Stimulated activated memory B cell treated with anti-CD40 and anti-IgM and Interleukin-4, amounts not matched to agents 10 μg/mL and 1 μg/mL and 100 μg/mL, for 72 hours (primary cell): ENCODE results near the gene DLGAP3.

Experiments used
- ATAC-seq: fragments of 150-1000 bp; cut with Tn5 transposase; 2 replicates; pipeline ENCODE4 v1.10.0; 2021
- H3K27ac Mint-ChIP-seq: one replicate; pipeline ENCODE4 v1.8.0; 2022; ENCODE audit warnings: mild to moderate bottlenecking, mixed read lengths
- H3K27me3 Mint-ChIP-seq: one replicate; pipeline ENCODE4 v1.8.0; 2022; ENCODE audit warnings: mixed read lengths
- H3K36me3 Mint-ChIP-seq: one replicate; pipeline ENCODE4 v1.8.0; 2022; ENCODE audit warnings: mixed read lengths
- H3K4me1 Mint-ChIP-seq: one replicate; pipeline ENCODE4 v1.8.0; 2022; ENCODE audit warnings: mixed read lengths
- H3K4me3 Mint-ChIP-seq: one replicate; pipeline ENCODE4 v1.8.0; 2022; ENCODE audit warnings: mild to moderate bottlenecking, moderate library complexity, mixed read lengths
- H3K9me3 Mint-ChIP-seq: one replicate; pipeline ENCODE4 v1.8.0; 2022; ENCODE audit warnings: mixed read lengths

DLGAP3 gene

GRCh38 chr1:34918386-34918976, 11.0 kb downstream of the DLGAP3 start:
- no peaks in the 10 kb centered on the region for H3K36me3 Mint-ChIP-seq
- no peaks in the 10 kb centered on the region for H3K9me3 Mint-ChIP-seq
- ATAC-seq: peak; percentile 46
- H3K27ac Mint-ChIP-seq: no peak overlapping the region
- no peak overlapping the region for H3K4me3 Mint-ChIP-seq
- peaks cover 12% of the 10 kb centered on the region for H3K27me3 Mint-ChIP-seq
- peaks cover 19% of the 10 kb centered on the region for H3K4me1 Mint-ChIP-seq

- Mint-ChIP-seq H3K27me3 (no peaks in the 10 kb centered on the region), H3K36me3 (no peaks in the 10 kb centered on the region), H3K27ac (no peak overlapping the region), H3K9me3 (no peaks in the 10 kb centered on the region), H3K4me3 (no peak overlapping the region), H3K4me1 (peaks cover 19% of the 10 kb centered on the region)
- no peak for ATAC-seq
Observed at GRCh38 chr1:34917017-34917416, 12.4 kb downstream of the DLGAP3 start.

GRCh38 chr1:34916104-34916503, 13.3 kb downstream of the DLGAP3 start:
- no peaks in the 10 kb centered on the region for H3K9me3 Mint-ChIP-seq
- H3K4me3 Mint-ChIP-seq: no peak overlapping the region
- H3K27me3 Mint-ChIP-seq: no peaks in the 10 kb centered on the region
- ATAC-seq: no peak
- H3K36me3 Mint-ChIP-seq: no peaks in the 10 kb centered on the region
- H3K4me1 Mint-ChIP-seq: peaks cover 19% of the 10 kb centered on the region
- no peak overlapping the region for H3K27ac Mint-ChIP-seq

GRCh38 chr1:34915521-34915920, 13.9 kb downstream of the DLGAP3 start:
- Mint-ChIP-seq H3K4me3 (no peak overlapping the region), H3K27ac (no peak overlapping the region), H3K4me1 (peaks cover 18% of the 10 kb centered on the region), H3K27me3 (no peaks in the 10 kb centered on the region), H3K9me3 (no peaks in the 10 kb centered on the region), H3K36me3 (no peaks in the 10 kb centered on the region)
- no peak for ATAC-seq

- Mint-ChIP-seq H3K9me3 (no peaks in the 10 kb centered on the region), H3K27me3 (no peaks in the 10 kb centered on the region)
Observed at GRCh38 chr1:34914958-34915357, 14.5 kb downstream of the DLGAP3 start.

GRCh38 chr1:34911465-34911864, 18.0 kb downstream of the DLGAP3 start:
- no peaks in the 10 kb centered on the region for H3K9me3 Mint-ChIP-seq
- no peaks in the 10 kb centered on the region for H3K27me3 Mint-ChIP-seq
- no peak for ATAC-seq
- H3K36me3 Mint-ChIP-seq: no peaks in the 10 kb centered on the region
- no peaks in the 10 kb centered on the region for H3K4me1 Mint-ChIP-seq
- no peak overlapping the region for H3K27ac Mint-ChIP-seq
- no peak overlapping the region for H3K4me3 Mint-ChIP-seq

More at GRCh38 chr1:34914958-34915357, 14.5 kb downstream of the DLGAP3 start:
- H3K27ac Mint-ChIP-seq: no peak overlapping the region
- no peak for ATAC-seq
- H3K4me3 Mint-ChIP-seq: no peak overlapping the region
- H3K4me1 Mint-ChIP-seq: peaks cover 13% of the 10 kb centered on the region
- no peaks in the 10 kb centered on the region for H3K36me3 Mint-ChIP-seq

- H3K27me3 Mint-ChIP-seq: no peaks in the 10 kb centered on the region
- H3K9me3 Mint-ChIP-seq: no peaks in the 10 kb centered on the region
Observed at GRCh38 chr1:34910425-34910824, 19.0 kb downstream of the DLGAP3 start.

GRCh38 chr1:34908369-34908768, 21.1 kb downstream of the DLGAP3 start:
- Mint-ChIP-seq H3K27ac (no peak overlapping the region), H3K4me3 (no peak overlapping the region), H3K27me3 (no peaks in the 10 kb centered on the region), H3K9me3 (no peaks in the 10 kb centered on the region), H3K36me3 (no peaks in the 10 kb centered on the region), H3K4me1 (no peaks in the 10 kb centered on the region)
- no peak for ATAC-seq

More at GRCh38 chr1:34910425-34910824, 19.0 kb downstream of the DLGAP3 start:
- Mint-ChIP-seq H3K4me1 (no peaks in the 10 kb centered on the region), H3K4me3 (no peak overlapping the region), H3K36me3 (no peaks in the 10 kb centered on the region), H3K27ac (no peak overlapping the region)
- ATAC-seq: no peak

- Mint-ChIP-seq H3K9me3 (no peaks in the 10 kb centered on the region), H3K36me3 (no peaks in the 10 kb centered on the region), H3K4me1 (no peaks in the 10 kb centered on the region), H3K4me3 (no peak overlapping the region), H3K27me3 (no peaks in the 10 kb centered on the region), H3K27ac (no peak overlapping the region)
- ATAC-seq: no peak
Observed at GRCh38 chr1:34907487-34908090, 21.9 kb downstream of the DLGAP3 start.

- ATAC-seq: no peak
- Mint-ChIP-seq H3K27me3 (peaks cover 7% of the 10 kb centered on the region), H3K9me3 (no peaks in the 10 kb centered on the region), H3K36me3 (no peaks in the 10 kb centered on the region), H3K4me3 (no peak overlapping the region), H3K27ac (no peak overlapping the region), H3K4me1 (no peaks in the 10 kb centered on the region)
Observed at GRCh38 chr1:34906756-34907155, 22.7 kb downstream of the DLGAP3 start.

- H3K4me1 Mint-ChIP-seq: peaks cover under 1% of the 10 kb centered on the region
- no peak overlapping the region for H3K4me3 Mint-ChIP-seq
- no peaks in the 10 kb centered on the region for H3K9me3 Mint-ChIP-seq
- no peak for ATAC-seq
- no peak overlapping the region for H3K27ac Mint-ChIP-seq
- peaks cover 12% of the 10 kb centered on the region for H3K27me3 Mint-ChIP-seq
- no peaks in the 10 kb centered on the region for H3K36me3 Mint-ChIP-seq
Observed at GRCh38 chr1:34906222-34906621, 23.2 kb downstream of the DLGAP3 start.

- Mint-ChIP-seq H3K4me3 (no peak overlapping the region), H3K27me3 (peaks cover 23% of the 10 kb centered on the region), H3K9me3 (no peaks in the 10 kb centered on the region), H3K27ac (no peak overlapping the region), H3K4me1 (peaks cover 7% of the 10 kb centered on the region), H3K36me3 (no peaks in the 10 kb centered on the region)
- ATAC-seq: no peak
Observed at GRCh38 chr1:34905098-34905459, 24.4 kb downstream of the DLGAP3 start.

GRCh38 chr1:34904236-34905097, 25.0 kb downstream of the DLGAP3 start:
- Mint-ChIP-seq H3K4me1 (peaks cover 7% of the 10 kb centered on the region), H3K27me3 (peaks cover 23% of the 10 kb centered on the region), H3K36me3 (no peaks in the 10 kb centered on the region), H3K27ac (no peak overlapping the region), H3K9me3 (no peaks in the 10 kb centered on the region), H3K4me3 (no peak overlapping the region)
- no peak for ATAC-seq

GRCh38 chr1:34901919-34902318, 27.5 kb downstream of the DLGAP3 start:
- Mint-ChIP-seq H3K27me3 (peaks cover 23% of the 10 kb centered on the region), H3K4me3 (no peak overlapping the region), H3K36me3 (no peaks in the 10 kb centered on the region), H3K9me3 (no peaks in the 10 kb centered on the region), H3K4me1 (peaks cover 7% of the 10 kb centered on the region), H3K27ac (no peak overlapping the region)
- ATAC-seq: no peak

GRCh38 chr1:34900775-34901502, 28.5 kb downstream of the DLGAP3 start:
- Mint-ChIP-seq H3K4me1 (peaks cover 7% of the 10 kb centered on the region), H3K9me3 (no peaks in the 10 kb centered on the region), H3K4me3 (no peak overlapping the region), H3K27ac (no peak overlapping the region), H3K27me3 (peaks cover 23% of the 10 kb centered on the region), H3K36me3 (no peaks in the 10 kb centered on the region)
- no peak for ATAC-seq
